H1 (cell line): ENCODE measurements around the gene TSTD2. TPM values are rescaled to one million over a fixed set of nuclear protein-coding genes. Genes with fewer than 3 reads are reported as not detected.

Experiments
- CTCF ChIA-PET: fragments of 300-600 bp; sonication (Branson Sonifier 250); formaldehyde crosslinking; loops from one replicate; lab custom pipeline; 2021; ENCODE audit not compliant: partially characterized antibody; lab: Charles Lee
- POLR2A ChIA-PET: fragments of 300-600 bp; sonication (Branson Sonifier 250); formaldehyde crosslinking; loops from one replicate; lab custom pipeline; 2021; ENCODE audit warnings: inconsistent platforms; ENCODE audit not compliant: partially characterized antibody; lab: Charles Lee
- DNase-seq, 2 experiments: peaks; one replicate each; pipeline versions ENCODE4 v3.0.0 to v3.0.0-alpha.2; 2010 to 2022; ENCODE audit warnings: low spot score in 2 of 2, low read depth in 1 of 2, mixed read lengths in 1 of 2
- FAIRE-seq: peaks from 2 replicates; lab custom pipeline; 2011; peaks lifted over from hg19 to GRCh38; lab: Jason Lieb, UNC
- H2AFZ ChIP-seq: 2 replicates; pipeline ENCODE4 v1.8.1; 2012; ENCODE audit warnings: low read length, inconsistent platforms
- H2AK5ac ChIP-seq: 2 replicates; pipeline ENCODE4 v1.6.1; 2013; ENCODE audit warnings: low read depth, low read length
- H2BK120ac ChIP-seq: replicated peaks from 2 replicates; pipeline ENCODE3; 2013; ENCODE audit warnings: low read depth, low read length, inconsistent platforms
- H2BK12ac ChIP-seq: 2 replicates; pipeline ENCODE4 v1.6.1; 2013; ENCODE audit warnings: low read depth, low read length
- H2BK15ac ChIP-seq: 2 replicates; pipeline ENCODE4 v1.6.1; 2013; ENCODE audit warnings: low read length
- H2BK20ac ChIP-seq: 2 replicates; pipeline ENCODE4 v1.6.1; 2013; ENCODE audit warnings: low read length
- H2BK5ac ChIP-seq: 2 replicates; pipeline ENCODE4 v1.6.1; 2013; ENCODE audit warnings: low read depth, low read length
- H3K14ac ChIP-seq: 2 replicates; pipeline ENCODE4 v1.6.1; 2013; ENCODE audit warnings: inconsistent platforms; ENCODE audit not compliant: insufficient read length
- H3K18ac ChIP-seq: 2 replicates; pipeline ENCODE4 v1.6.1; 2013; ENCODE audit warnings: low read length; ENCODE audit errors: extremely low read depth
- H3K23ac ChIP-seq: 2 replicates; pipeline ENCODE4 v1.6.1; 2013; ENCODE audit warnings: inconsistent platforms; ENCODE audit not compliant: insufficient read length
- H3K23me2 ChIP-seq: 2 replicates; pipeline ENCODE4 v1.6.1; 2013; ENCODE audit warnings: low read depth, low read length
- H3K27ac ChIP-seq: 2 replicates; pipeline ENCODE4 v1.6.1; 2011; ENCODE audit warnings: low read depth, low read length, inconsistent platforms
- H3K27me3 ChIP-seq, 4 experiments: replicated peaks in 1 of 4; 1 replicate in 1 of 4; 2 replicates in 3 of 4; pipeline versions ENCODE4 v1.6.1 to v1.8.1; 2011 to 2013; ENCODE audit warnings: low read length in 3 of 4, mild to moderate bottlenecking in 3 of 4, inconsistent platforms in 2 of 4, mixed read lengths in 2 of 4, moderate library complexity in 1 of 4; ENCODE audit not compliant: control insufficient read depth in 3 of 4, insufficient read depth in 3 of 4; ENCODE audit errors: extremely low read depth in 1 of 4
- H3K36me3 ChIP-seq, 4 experiments: 2 replicates each; pipeline versions ENCODE4 v1.6.1 to v1.8.1; 2011 to 2013; ENCODE audit warnings: mild to moderate bottlenecking in 4 of 4, low read length in 3 of 4, moderate library complexity in 2 of 4, control low read depth in 1 of 4, inconsistent platforms in 1 of 4; ENCODE audit not compliant: insufficient read depth in 4 of 4, control insufficient read depth in 2 of 4
- H3K4ac ChIP-seq: replicated peaks from 2 replicates; pipeline ENCODE3; 2013; ENCODE audit warnings: low read length, low read depth, mixed read lengths, inconsistent platforms; ENCODE audit not compliant: insufficient read length
- H3K4me1 ChIP-seq, 4 experiments: replicated peaks in 1 of 4; 1 replicate in 1 of 4; 2 replicates in 3 of 4; pipeline versions ENCODE4 v1.6.1 to v1.8.1; 2011 to 2013; ENCODE audit warnings: low read length in 3 of 4, inconsistent platforms in 2 of 4, mixed read lengths in 1 of 4; ENCODE audit not compliant: insufficient read depth in 4 of 4, control insufficient read depth in 3 of 4
- H3K4me2 ChIP-seq, 2 experiments: 2 replicates each; pipeline versions ENCODE4 v1.6.1 to v1.8.1; 2011 to 2013; ENCODE audit warnings: low read depth in 2 of 2, low read length in 2 of 2, control low read depth in 1 of 2, inconsistent platforms in 1 of 2, mild to moderate bottlenecking in 1 of 2; ENCODE audit not compliant: insufficient read depth in 1 of 2
- H3K4me3 ChIP-seq, 4 experiments: fragments of 200-600, 300-600 bp in 1 of 4; sonication (generic), shearing (Covaris generic), sonication (Bioruptor Twin) in 1 of 4; 2 replicates each; pipeline versions ENCODE4 v1.5.1 to v1.8.1; 2011 to 2016; ENCODE audit warnings: low read length in 4 of 4, low read depth in 3 of 4, control low read depth in 2 of 4, inconsistent platforms in 2 of 4, mild to moderate bottlenecking in 2 of 4, mixed read lengths in 1 of 4, moderate library complexity in 1 of 4; ENCODE audit not compliant: insufficient read depth in 2 of 4; ENCODE audit errors: extremely low read depth in 1 of 4
- H3K56ac ChIP-seq: replicated peaks from 2 replicates; pipeline ENCODE3; 2013; ENCODE audit warnings: low read depth, mild to moderate bottlenecking, mixed read lengths, low read length, inconsistent platforms; ENCODE audit not compliant: insufficient read length
- H3K79me1 ChIP-seq: 2 replicates; pipeline ENCODE4 v1.6.1; 2013; ENCODE audit warnings: low read depth, low read length, control low read depth
- H3K79me2 ChIP-seq, 2 experiments: 2 replicates each; pipeline versions ENCODE4 v1.6.1 to v1.8.1; 2012 to 2013; ENCODE audit warnings: low read length in 2 of 2, mild to moderate bottlenecking in 2 of 2, inconsistent platforms in 1 of 2; ENCODE audit not compliant: insufficient read depth in 2 of 2, control insufficient read depth in 1 of 2
- H3K9ac ChIP-seq, 4 experiments: replicated peaks in 1 of 4; 1 replicate in 1 of 4; 2 replicates in 3 of 4; pipeline versions ENCODE4 v1.6.1 to v1.8.1; 2011 to 2013; ENCODE audit warnings: low read depth in 3 of 4, low read length in 3 of 4, control low read depth in 2 of 4, mild to moderate bottlenecking in 2 of 4, moderate library complexity in 2 of 4, inconsistent platforms in 1 of 4; ENCODE audit errors: extremely low read depth in 1 of 4
- H3K9me3 ChIP-seq, 2 experiments: 2 replicates each; pipeline versions ENCODE4 v1.6.1 to v1.8.1; 2012 to 2013; ENCODE audit warnings: mild to moderate bottlenecking in 2 of 2, moderate library complexity in 2 of 2, control low read depth in 1 of 2, inconsistent platforms in 1 of 2, low read depth in 1 of 2, low read length in 1 of 2, mixed read lengths in 1 of 2; ENCODE audit not compliant: insufficient read depth in 2 of 2
- H4K20me1 ChIP-seq, 2 experiments: replicated peaks in 1 of 2; 2 replicates each; pipeline versions ENCODE3 to v1.8.1; 2011 to 2013; ENCODE audit warnings: inconsistent platforms in 2 of 2, low read length in 2 of 2, mild to moderate bottlenecking in 1 of 2; ENCODE audit not compliant: insufficient read depth in 2 of 2, control insufficient read depth in 1 of 2
- H4K5ac ChIP-seq: 2 replicates; pipeline ENCODE4 v1.6.1; 2013; ENCODE audit warnings: low read length, low read depth, mixed read lengths, inconsistent platforms; ENCODE audit not compliant: insufficient read length
- H4K8ac ChIP-seq: 2 replicates; pipeline ENCODE4 v1.8.0; 2013; ENCODE audit warnings: mild to moderate bottlenecking, moderate library complexity, low read length, inconsistent platforms; ENCODE audit not compliant: insufficient read depth; ENCODE audit errors: extremely low read depth
- H4K91ac ChIP-seq: replicated peaks from 2 replicates; pipeline ENCODE3; 2013; ENCODE audit warnings: low read length, mixed read lengths, inconsistent platforms; ENCODE audit not compliant: insufficient read length
- GTF2F1 ChIP-seq: IDR thresholded peaks from 2 replicates; pipeline ENCODE4 v1.6.1; 2012; ENCODE audit warnings: low read depth, low read length, improper control_type of control experiment, borderline replicate concordance
- WGBS, 2 experiments: shearing (Covaris generic) in 1 of 2; methylation state at CpG; one replicate each; pipeline versions ENCODE4 v1.1.6 to v1.1.7; 2013 to 2015; ENCODE audit warnings: low lambda C conversion rate in 2 of 2, mixed read lengths in 2 of 2, inconsistent platforms in 1 of 2, low coverage in 1 of 2, missing lambda C conversion rate in 1 of 2; ENCODE audit not compliant: insufficient replicate concordance in 2 of 2, insufficient coverage in 1 of 2, insufficient read length in 1 of 2; ENCODE audit errors: extremely low coverage in 1 of 2, missing lambda C conversion rate in 1 of 2; 5-methylcytosine and 5-hydroxymethylcytosine counted together
- polyA plus RNA-seq, 7 experiments: library from polyadenylated mRNA; depleted of rRNA in 3 of 7; stranded (reverse) in 5 of 7; unstranded in 2 of 7; fragments of >200 nt in 5 of 7; fragments of 200-250 nt in 2 of 7; gene quantifications; 1 replicate in 5 of 7; 2 replicates in 1 of 7; 4 replicates in 1 of 7; pipeline versions ENCODE4 v1.2.1 to v1.2.3, GENCODE V29; 2011 to 2013; ENCODE audit warnings: missing spikeins in 2 of 7, mixed read lengths in 2 of 7
- total RNA-seq: library from RNA; stranded (reverse); fragmentation: NEBNext Ultra II Directional; extraction: Animal tissue kit (Norgen Biotek cat#: 25700); gene quantifications from 2 replicates; pipeline ENCODE4 v1.2.1, GENCODE V29; 2021

TSTD2 gene
- total and polyA plus RNA-seq, 2 of the 8 experiments (the other 6 are each of a cell fraction or from before 2014, with no cell fraction given): 16.1 to 17.5 TPM

- FAIRE-seq: no peak
- ChIA-PET CTCF (no interaction called here), POLR2A (no interaction called here)
- H3K23me2 ChIP-seq: no peaks in the 10 kb centered on the region
- no peak overlapping the region for H2BK20ac ChIP-seq
- H4K20me1 ChIP-seq: peaks cover 0 to 1% of the 10 kb centered on the region in 2 experiments
- no peak overlapping the region for H3K14ac ChIP-seq
- no peak overlapping the region for H2AFZ ChIP-seq
- H3K4me1 ChIP-seq: no peaks in the 10 kb centered on the region
- no peak overlapping the region for H2BK15ac ChIP-seq
- no peak overlapping the region for H3K56ac ChIP-seq
- H3K79me1 ChIP-seq: no peaks in the 10 kb centered on the region; the same call in 1 of the 2 replicates
- no peak overlapping the region for H3K4me2 ChIP-seq
- H3K9me3 ChIP-seq: no peaks in the 10 kb centered on the region
- 77% methylated on average over 1 of the region's 1 CpG; no CpG with 5 or more reads in 1 of the 2 experiments for WGBS, 2 experiments
- H3K18ac ChIP-seq: no peak overlapping the region
- no peak overlapping the region for H2BK12ac ChIP-seq
- no peak overlapping the region for H4K8ac ChIP-seq
- H2AK5ac ChIP-seq: no peak overlapping the region
- no peak overlapping the region for H3K23ac ChIP-seq
- H3K4me3 ChIP-seq: no peak overlapping the region
- H3K36me3 ChIP-seq: peaks cover 11 to 91% (median 56%) of the 10 kb centered on the region in 4 experiments
- no peak overlapping the region for H3K4ac ChIP-seq
- H3K27me3 ChIP-seq: no peaks in the 10 kb centered on the region
- no peak overlapping the region for H4K5ac ChIP-seq
- H2BK120ac ChIP-seq: no peak overlapping the region
- no peak overlapping the region for H3K27ac ChIP-seq
- no peak overlapping the region for H3K9ac ChIP-seq
- no peak overlapping the region for H4K91ac ChIP-seq
- TF ChIP-seq GTF2F1: no peak
- no peaks in the 10 kb centered on the region for H3K79me2 ChIP-seq
- DNase-seq: no peak
- no peak overlapping the region for H2BK5ac ChIP-seq
These were observed 25.5 kb upstream of the TSTD2 start for GRCh38 chr9:97658707-97659106.
